GM12878 (cell line): ENCODE results near the gene SOX9. TPM values are rescaled to one million over a fixed set of nuclear protein-coding genes. Genes with fewer than 3 reads are reported as not detected.
A peak's percentile ranks its signal among the peaks of the same experiment; 100 is the strongest.

Source experiments
- ATAC-seq: fragments of 200-7000 bp; cut with Tn5 transposase; 3 replicates; pipeline ENCODE4 v1.9.1; 2020; ENCODE audit warnings: mild to moderate bottlenecking, moderate library complexity
- BruUV-seq: library from RNA; stranded (reverse); fragments of 400-500 nt; replicated peaks from 2 replicates; lab custom pipeline; 2021; lab: Mats Ljungman, UMichigan
- CTCF ChIA-PET: fragments of 300-600 bp; sonication (Branson Sonifier 250); formaldehyde crosslinking; extraction: SDS; loops from one replicate; lab custom pipeline; 2021; ENCODE audit warnings: inconsistent platforms; lab: Yijun Ruan, JAX
- POLR2A ChIA-PET: fragments of 350-600 bp; formaldehyde crosslinking; extraction: SDS; loops from one replicate; lab custom pipeline; 2021; ENCODE audit warnings: inconsistent platforms; lab: Charles Lee
- RAD21 ChIA-PET: fragments of 300-600 bp; sonication (Branson Sonifier 250); formaldehyde crosslinking; loops from one replicate; lab custom pipeline; 2023; ENCODE audit warnings: antibody characterized with exemption; ENCODE audit not compliant: unreplicated experiment; lab: Charles Lee
- SMC1A ChIA-PET: fragments of 300-600 bp; sonication (Branson Sonifier 250); formaldehyde crosslinking; loops from one replicate; lab custom pipeline; 2023; ENCODE audit not compliant: unreplicated experiment, uncharacterized antibody; lab: Charles Lee
- DNase-seq: peaks from one replicate; pipeline ENCODE4 v3.0.0-alpha.2; 2011; ENCODE audit warnings: low read depth, low spot score
- FAIRE-seq: peaks from 3 replicates; lab custom pipeline; 2011; peaks lifted over from hg19 to GRCh38; lab: Jason Lieb, UNC
- H2AFZ ChIP-seq: 2 replicates; pipeline ENCODE4 v1.6.0; 2011; ENCODE audit warnings: low read depth, low read length, control low read depth; ENCODE audit not compliant: control insufficient read depth
- H3K27ac ChIP-seq: 2 replicates; pipeline ENCODE4 v1.5.1; 2011; ENCODE audit warnings: control low read depth; ENCODE audit not compliant: control insufficient read depth, insufficient read depth
- H3K27me3 ChIP-seq, 2 experiments: replicated peaks in 1 of 2; 2 replicates each; pipeline versions ENCODE4 v1.6.0 to v1.6.1; 2011; ENCODE audit warnings: low read length in 1 of 2; ENCODE audit not compliant: control insufficient read depth in 2 of 2, insufficient read depth in 2 of 2
- H3K36me3 ChIP-seq, 2 experiments: 2 replicates each; pipeline ENCODE4 v1.5.1; 2011; ENCODE audit warnings: low read length in 1 of 2; ENCODE audit not compliant: control insufficient read depth in 2 of 2, insufficient read depth in 2 of 2
- H3K4me1 ChIP-seq: 2 replicates; pipeline ENCODE4 v1.6.1; 2011; ENCODE audit warnings: mild to moderate bottlenecking, low read length, moderate library complexity, mixed read lengths; ENCODE audit not compliant: control insufficient read depth, insufficient read depth
- H3K4me2 ChIP-seq: 2 replicates; pipeline ENCODE4 v1.6.0; 2011; ENCODE audit warnings: control low read depth; ENCODE audit not compliant: control insufficient read depth, insufficient read depth
- H3K4me3 ChIP-seq: fragments of 200-600 bp; sonication (generic); 2 replicates; pipeline ENCODE4 v1.5.1; 2016
- H3K79me2 ChIP-seq: 2 replicates; pipeline ENCODE4 v1.6.0; 2011; ENCODE audit warnings: low read length; ENCODE audit not compliant: control insufficient read depth, insufficient read depth
- H3K9ac ChIP-seq: 2 replicates; pipeline ENCODE4 v1.8.0; 2011; ENCODE audit warnings: low read length, control low read depth, mixed read lengths; ENCODE audit not compliant: control insufficient read depth, insufficient read depth
- H3K9me3 ChIP-seq: replicated peaks from 3 replicates; pipeline ENCODE4 v1.5.1; 2011; ENCODE audit warnings: mild to moderate bottlenecking, low read length; ENCODE audit not compliant: control insufficient read depth, insufficient read depth
- H4K20me1 ChIP-seq: 2 replicates; pipeline ENCODE4 v1.6.0; 2011; ENCODE audit not compliant: control insufficient read depth, insufficient read depth
- CREM ChIP-seq: IDR thresholded peaks from 2 replicates; pipeline ENCODE4 v1.6.1; 2014; ENCODE audit warnings: antibody characterized with exemption, low read depth
- EED ChIP-seq: sonication (generic); IDR thresholded peaks from 2 replicates; pipeline ENCODE4 v1.6.1; 2016; ENCODE audit warnings: antibody characterized with exemption, low read depth
- EP300 ChIP-seq, 2 experiments: fragments of 150-350 bp in 1 of 2; IDR thresholded peaks; 2 replicates each; pipeline ENCODE4 v1.6.1; 2011 to 2012; ENCODE audit warnings: low read depth in 2 of 2, low read length in 2 of 2, borderline replicate concordance in 1 of 2, improper control_type of control experiment in 1 of 2, inconsistent platforms in 1 of 2; ENCODE audit not compliant: control insufficient read depth in 1 of 2
- GATAD2B ChIP-seq: fragments of 450-650 bp; conservative IDR thresholded peaks from 2 replicates; pipeline ENCODE4 v1.6.1; 2017; ENCODE audit warnings: low read depth, mild to moderate bottlenecking, moderate library complexity
- MTA2 ChIP-seq: fragments of 450-650 bp; IDR thresholded peaks from 2 replicates; pipeline ENCODE4 v1.6.1; 2016; ENCODE audit warnings: low read depth, mild to moderate bottlenecking, moderate library complexity
- NR2F1 ChIP-seq: fragments of 450-650 bp; conservative IDR thresholded peaks from 2 replicates; pipeline ENCODE4 v1.6.1; 2017; ENCODE audit warnings: mild to moderate bottlenecking
- PBX3 ChIP-seq: IDR thresholded peaks from 2 replicates; pipeline ENCODE4 v1.6.1; 2011; ENCODE audit warnings: mild to moderate bottlenecking, low read depth, low read length, moderate library complexity; ENCODE audit not compliant: insufficient replicate concordance
- RFX5 ChIP-seq: IDR thresholded peaks from 2 replicates; pipeline ENCODE4 v1.6.1; 2011; ENCODE audit warnings: low read depth, low read length, improper control_type of control experiment
- SMARCA5 ChIP-seq: fragments of 450-650 bp; IDR thresholded peaks from 2 replicates; pipeline ENCODE4 v1.6.1; 2017; ENCODE audit warnings: mild to moderate bottlenecking
- ZBTB40 ChIP-seq: fragments of 450-650 bp; IDR thresholded peaks from 2 replicates; pipeline ENCODE4 v1.6.1; 2016; ENCODE audit warnings: mild to moderate bottlenecking, moderate library complexity, borderline replicate concordance
- ZNF217 ChIP-seq: fragments of 450-650 bp; IDR thresholded peaks from 2 replicates; pipeline ENCODE4 v1.6.1; 2017; ENCODE audit warnings: antibody characterized with exemption, mild to moderate bottlenecking
- ZSCAN29 ChIP-seq: fragments of 450-650 bp; IDR thresholded peaks from 2 replicates; pipeline ENCODE4 v1.6.1; 2017; ENCODE audit warnings: mild to moderate bottlenecking, moderate library complexity
- WGBS: methylation state at CpG from one replicate; pipeline ENCODE4 v1.1.6; 2016; ENCODE audit warnings: low lambda C conversion rate; ENCODE audit not compliant: insufficient replicate concordance, insufficient coverage; ENCODE audit errors: missing lambda C conversion rate; 5-methylcytosine and 5-hydroxymethylcytosine counted together
- in situ Hi-C: fragments of 300-500 bp; cut with MboI; formaldehyde crosslinking; loops from 9 replicates; pipeline ENCODE4 v1.14.3; 2018; ENCODE audit warnings: mixed read lengths
- intact Hi-C: fragments of 100-400 bp; cut with micrococcal nuclease; formaldehyde crosslinking; loops from one replicate; pipeline ENCODE4 v1.14.2; 2022; ENCODE audit not compliant: unreplicated experiment
- polyA plus RNA-seq, 11 experiments: library from polyadenylated mRNA; depleted of rRNA in 4 of 11; unstranded in 6 of 11; stranded (reverse) in 5 of 11; fragments of >200 nt; fragmentation: Nextera tagmentation in 4 of 11; fragmentation: Illumina TruSeq in 1 of 11; extraction: Ambion mirVana in 4 of 11; extraction: Trizol in 1 of 11; gene quantifications; 1 replicate in 1 of 11; 2 replicates in 10 of 11; pipeline versions ENCODE4 v1.2.1 to v1.2.3, GENCODE V29; 2011 to 2016; ENCODE audit warnings: inconsistent platforms in 2 of 11, missing spikeins in 2 of 11, low read depth in 1 of 11
- total RNA-seq, 4 experiments: library from RNA; depleted of rRNA in 3 of 4; stranded (reverse); fragments of >200 nt in 3 of 4; fragmentation: Illumina TruSeq in 1 of 4; extraction: Trizol in 1 of 4; gene quantifications; 2 replicates each; pipeline versions ENCODE4 v1.2.1 to v1.2.3, GENCODE V29; 2013 to 2021
- TF ChIP-seq, protein P1 (sequence below): IDR thresholded peaks from 2 replicates; pipeline ENCODE4 v1.6.1; 2011; ENCODE audit warnings: borderline replicate concordance, low read depth, mild to moderate bottlenecking, moderate library complexity, mixed read lengths, low read length; ENCODE audit not compliant: insufficient read depth; ENCODE audit errors: extremely low read length

SOX9 gene
- total and polyA plus RNA-seq, 10 of the 15 experiments (the other 5 are each of a cell fraction or from before 2014, with no cell fraction given) = 1.2 to 19.0 (median 5.5) TPM

DNA sequence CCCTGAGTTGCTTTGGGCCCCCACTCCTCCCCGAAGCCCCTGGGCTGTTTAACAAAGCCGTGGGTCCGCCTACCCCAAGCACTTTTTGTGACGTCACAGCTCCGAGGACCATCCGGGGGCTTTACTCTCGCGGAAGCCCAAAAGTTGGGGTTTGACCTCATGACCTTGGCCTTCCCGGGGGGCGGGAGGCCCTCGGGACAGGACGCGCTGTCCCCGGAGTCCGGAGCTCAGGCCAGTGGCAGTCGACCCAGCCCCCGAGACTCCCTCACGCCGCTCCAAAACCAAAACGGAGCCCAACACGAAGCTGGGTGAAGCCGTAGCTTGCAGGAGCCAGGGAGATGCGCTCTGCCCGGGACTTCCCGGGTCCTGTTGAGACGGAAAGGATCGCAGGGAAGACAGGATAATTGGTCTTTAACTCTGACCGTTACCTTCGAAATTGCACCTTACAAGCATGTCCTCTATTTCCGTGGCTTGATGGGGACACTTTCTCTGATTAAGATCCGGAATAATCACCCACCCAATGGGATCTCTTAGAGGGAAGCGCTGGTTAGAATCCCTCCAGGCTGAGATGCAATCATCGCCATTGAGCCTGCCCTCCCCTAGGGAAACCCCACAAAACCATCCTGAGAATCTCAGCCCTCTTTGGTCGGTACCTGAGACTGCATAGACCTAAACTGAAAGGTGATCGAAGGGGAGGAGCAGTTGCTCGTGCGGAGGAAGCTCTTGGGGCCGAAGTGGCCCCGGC is 4.9 kb upstream of the SOX9 start:
- RAD21 ChIA-PET = interaction anchor here (1.4 to 6.8 kb wide), 3 partner anchors 82 to 111 kb away, joined by 4 to 42 read pairs (median 15); no protein-coding TSS in a partner anchor
- H3K9ac ChIP-seq = no peak overlapping the region; the same call in 1 of the 2 replicates
- SMC1A ChIA-PET = interaction anchor here (0.5 to 4.7 kb wide), 12 partner anchors 9 to 1349 kb away, joined by 3 to 18 read pairs (median 3); no protein-coding TSS in a partner anchor

More for the DNA sequence above, 4.9 kb upstream of the SOX9 start:
- in situ Hi-C loops = loop anchor here (5.0 to 10.0 kb wide), 3 partner anchors 84 to 651 kb away; no protein-coding TSS in a partner anchor
- BruUV-seq = no TSS peak
- CTCF ChIA-PET = interaction anchor here (0.7 to 4.0 kb wide), 4 partner anchors 82 to 643 kb away, joined by 3 to 19 read pairs (median 6); no protein-coding TSS in a partner anchor
- FAIRE-seq = no peak
- H3K27ac ChIP-seq = no peak overlapping the region; the same call in 1 of the 2 replicates
- ATAC-seq = no peak
- DNase-seq = no peak
- TF ChIP-seq NR2F1 (peak; percentile 79), MTA2 (no peak), GATAD2B (no peak), SMARCA5 (no peak), ZSCAN29 (peak; percentile 88), ZBTB40 (no peak), EED (peak; percentile 8; the same call in 1 of the 2 replicates), CREM (peak; percentile 28; the same call in 1 of the 2 replicates), EP300 (IDR thresholded peaks at IDR 0.05; ENCODE audit: borderline replicate concordance in 1 of 2, control insufficient read depth in 1 of 2, low read depth in 2 of 2, low read length in 2 of 2) (no peak), ZNF217 (no peak), RFX5 (no peak), PBX3 (no peak)
- TF ChIP-seq, protein P1, sequence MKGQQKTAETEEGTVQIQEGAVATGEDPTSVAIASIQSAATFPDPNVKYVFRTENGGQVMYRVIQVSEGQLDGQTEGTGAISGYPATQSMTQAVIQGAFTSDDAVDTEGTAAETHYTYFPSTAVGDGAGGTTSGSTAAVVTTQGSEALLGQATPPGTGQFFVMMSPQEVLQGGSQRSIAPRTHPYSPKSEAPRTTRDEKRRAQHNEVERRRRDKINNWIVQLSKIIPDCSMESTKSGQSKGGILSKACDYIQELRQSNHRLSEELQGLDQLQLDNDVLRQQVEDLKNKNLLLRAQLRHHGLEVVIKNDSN = no peak
- TF ChIP-seq, all 136 proteins: peak for 4
- peak overlapping the region; percentile 6; the same call in 1 of the 2 replicates for H2AFZ ChIP-seq
- 19% methylated on average over 39 of the region's 39 CpGs for WGBS
- H3K4me3 ChIP-seq = peak overlapping the region; percentile 74
- intact Hi-C loops = loop anchor here (5.0 kb wide), 3 partner anchors 54 to 354 kb away; no protein-coding TSS in a partner anchor
- POLR2A ChIA-PET = interaction anchor here (1.0 kb wide), 1 partner anchor 86 kb away, joined by 5 read pairs; no protein-coding TSS in a partner anchor
- H3K36me3 ChIP-seq = no peaks in the 10 kb centered on the region
- peaks cover 2% of the 10 kb centered on the region; the same call in 1 of the 2 replicates for H3K79me2 ChIP-seq
- H3K27me3 ChIP-seq = peaks cover 9 to 17% of the 10 kb centered on the region in 2 experiments
- no peaks in the 10 kb centered on the region for H4K20me1 ChIP-seq
- no peaks in the 10 kb centered on the region for H3K9me3 ChIP-seq
- H3K4me1 ChIP-seq = peaks cover 5% of the 10 kb centered on the region
- peak overlapping the region; percentile 94 for H3K4me2 ChIP-seq
